Non-pigmented ciliary epithelial cell (primary cell): Measurements from ENCODE around the gene MEI4.
A peak's percentile ranks its signal among the peaks of the same experiment; 100 is the strongest.
"Not testable (repeated sequence)": the region's sequence is repeated elsewhere in the genome, so short reads cannot be mapped to it uniquely, and the experiment has no call there.

Experiments used
- DNase-seq: peaks from one replicate; pipeline ENCODE4 v3.0.0-alpha.2; 2010; ENCODE audit warnings: low read depth

MEI4 gene

GRCh38 chr6:77652739-77653138 lies at the start of gene MEI4:
TSS of gene MEI4 (plus strand) at chr6:77653039. CDS start at chr6:77690672, 37,633 bp downstream.
- DNase-seq: no peak

GRCh38 chr6:77604476-77604875 lies 48.4 kb upstream of the MEI4 start:
- DNase-seq: no peak

- no peak for DNase-seq
Observed at GRCh38 chr6:77607004-77607403, 45.8 kb upstream of the MEI4 start.

DNA sequence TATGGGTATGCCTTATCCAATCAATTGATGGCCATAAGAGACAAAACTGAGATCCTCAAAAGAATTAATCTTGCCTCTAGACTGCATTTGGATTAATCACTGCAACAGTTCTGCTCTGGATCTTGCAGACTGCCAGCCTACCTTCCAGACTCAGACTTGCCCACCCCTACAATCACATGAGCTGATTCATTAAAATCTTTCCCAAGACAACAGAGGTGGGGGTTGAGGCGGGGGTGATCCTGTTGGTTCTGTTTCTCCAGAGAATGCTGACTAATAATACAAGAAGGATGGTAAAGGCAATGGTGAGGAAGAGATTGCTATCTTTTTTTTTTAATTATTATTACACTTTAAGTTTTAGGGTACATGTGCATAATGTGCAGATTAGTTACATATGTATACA lies 43.7 kb upstream of the MEI4 start:
- no peak for DNase-seq

GRCh38 chr6:77619114-77619513 lies 33.7 kb upstream of the MEI4 start:
- DNase-seq: no peak

GRCh38 chr6:77620278-77620882 lies 32.5 kb upstream of the MEI4 start:
- DNase-seq: no peak

GRCh38 chr6:77624515-77624914 lies 28.3 kb upstream of the MEI4 start:
- no peak for DNase-seq

GRCh38 chr6:77626426-77626825 lies 26.4 kb upstream of the MEI4 start:
- no peak for DNase-seq

GRCh38 chr6:77630014-77630413 lies 22.8 kb upstream of the MEI4 start:
- DNase-seq: no peak

- DNase-seq: no peak
Observed at GRCh38 chr6:77633471-77633870, 19.4 kb upstream of the MEI4 start.

GRCh38 chr6:77633993-77634715 lies 18.7 kb upstream of the MEI4 start:
- peak; percentile 51 for DNase-seq

DNA sequence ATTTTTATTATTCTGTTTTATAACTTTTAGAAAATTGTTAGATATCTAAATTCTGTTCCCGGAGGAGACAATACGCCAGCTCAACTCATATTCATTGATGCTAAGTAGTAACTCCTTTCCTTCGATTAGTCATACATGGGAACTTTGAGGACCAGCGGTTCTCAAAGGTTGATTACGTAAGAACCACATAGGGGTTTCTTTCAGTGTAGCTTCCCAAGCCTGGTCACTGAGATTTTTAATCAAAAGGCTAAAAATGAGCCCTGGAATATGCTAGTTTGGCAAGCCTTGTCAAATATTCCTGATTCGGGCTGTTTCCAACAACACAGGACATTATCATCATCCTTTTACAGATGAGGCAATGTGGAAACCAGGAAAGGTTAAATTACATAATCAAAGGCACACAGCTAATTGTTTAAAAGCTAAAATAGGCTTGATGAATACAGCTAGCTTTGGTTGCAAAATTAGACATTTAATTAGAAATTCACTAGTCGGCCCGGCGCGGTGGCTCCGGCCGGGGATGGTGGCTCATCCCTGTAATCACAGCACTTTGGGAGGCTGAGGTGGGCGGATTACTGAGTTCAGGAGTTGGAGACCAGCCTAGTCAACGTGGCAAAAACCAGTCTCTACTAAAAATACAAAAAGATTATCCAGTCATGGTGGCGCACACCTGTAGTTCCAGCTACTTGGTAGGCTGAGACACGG lies 14.6 kb upstream of the MEI4 start:
- DNase-seq: no peak

DNA sequence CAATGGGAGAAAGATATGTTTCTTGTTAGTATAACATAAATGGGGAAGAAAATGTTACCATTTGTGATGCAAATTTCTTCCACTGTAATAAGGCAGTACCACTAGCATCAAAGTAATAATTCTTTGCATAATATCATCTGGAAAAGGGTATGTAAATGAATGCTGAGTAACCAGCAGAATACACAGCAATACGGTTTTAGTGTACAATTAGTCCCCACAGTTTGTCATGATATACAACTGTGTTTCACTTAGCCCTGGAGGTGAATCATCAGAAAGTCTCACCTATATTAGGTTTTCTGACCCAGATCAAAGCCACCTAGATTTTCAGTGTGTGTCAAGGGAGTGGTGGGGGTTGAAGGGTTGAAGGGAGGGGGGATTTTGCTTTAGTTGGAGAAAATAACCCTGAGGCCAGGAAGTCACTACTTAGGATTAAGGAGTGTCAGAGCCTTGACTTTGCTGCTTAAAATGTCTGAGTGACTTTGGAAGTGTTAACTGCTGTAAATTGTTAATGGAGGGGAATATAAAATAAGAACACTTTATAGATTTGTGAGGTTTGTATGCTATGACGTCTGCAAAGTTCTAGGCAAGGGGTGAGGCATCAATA lies 8.6 kb upstream of the MEI4 start:
- no peak for DNase-seq

DNA sequence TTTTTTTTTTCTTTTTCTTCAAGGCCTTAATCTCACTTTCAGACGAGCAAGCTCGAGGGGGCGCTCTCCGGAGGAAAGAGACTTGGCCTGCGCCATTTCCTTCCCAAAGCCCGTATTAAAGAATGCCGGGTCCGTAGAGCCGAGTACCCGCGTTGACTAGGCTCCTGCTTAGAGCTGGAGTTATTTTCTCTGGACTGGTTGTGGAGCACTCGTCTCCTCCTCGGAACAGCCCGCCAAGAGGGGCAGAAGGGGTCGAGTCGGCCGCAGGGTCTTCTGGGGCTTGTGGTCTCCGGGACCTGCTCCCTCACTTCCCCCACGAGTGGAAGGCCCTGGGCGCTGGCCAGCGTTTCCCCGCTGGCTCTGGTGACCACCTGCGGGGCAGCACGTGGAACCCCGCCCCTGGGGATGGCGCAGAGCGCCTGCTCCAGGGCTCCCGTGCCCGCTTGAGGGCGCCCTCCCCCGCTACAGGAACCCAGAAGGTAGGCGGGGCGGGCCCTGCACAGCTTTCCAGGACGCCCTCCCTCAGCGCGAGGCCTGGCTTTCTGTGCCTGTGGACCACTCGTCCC lies 2.7 kb upstream of the MEI4 start:
- no peak for DNase-seq

GRCh38 chr6:77653816-77654215 lies 977 bp downstream of the MEI4 start:
- DNase-seq: no peak

GRCh38 chr6:77655035-77655434 lies 2.2 kb downstream of the MEI4 start:
- not testable (repeated sequence) for DNase-seq

DNA sequence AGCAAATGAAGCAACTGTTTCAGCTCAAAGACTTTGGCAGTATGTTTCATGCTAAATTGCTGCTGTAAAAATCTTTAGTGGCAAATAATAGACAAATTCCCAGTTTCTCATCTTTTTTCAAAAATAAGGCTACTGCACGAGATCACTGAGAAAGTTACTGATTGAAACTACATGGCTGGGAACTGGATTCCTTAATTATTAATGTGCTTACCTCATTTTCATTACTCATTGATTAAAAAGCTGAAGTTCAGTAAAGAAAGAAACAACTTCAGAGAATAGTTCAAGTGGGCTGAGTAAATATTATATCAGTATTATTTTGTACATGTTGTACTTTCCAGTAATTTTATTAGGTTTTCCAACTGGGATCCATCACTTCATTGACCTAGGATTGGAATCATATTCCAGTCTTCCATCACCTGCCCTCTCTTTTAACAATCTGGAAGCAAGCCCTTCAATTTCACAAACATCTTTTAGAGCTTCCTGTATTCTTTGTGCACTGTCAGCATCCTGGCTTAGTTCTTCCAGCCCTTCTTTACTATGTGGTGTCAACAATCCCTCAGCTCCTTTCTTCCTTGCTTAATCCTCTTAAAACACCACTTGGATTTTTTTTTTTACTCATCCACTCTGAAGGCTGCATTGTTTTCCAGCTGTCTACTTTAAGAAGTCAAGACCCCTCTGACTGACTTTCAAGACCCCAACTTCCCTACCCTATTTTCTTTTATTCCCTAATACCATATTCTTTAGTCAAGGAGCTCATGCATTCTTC lies 4.3 kb downstream of the MEI4 start:
- DNase-seq: no peak

DNA sequence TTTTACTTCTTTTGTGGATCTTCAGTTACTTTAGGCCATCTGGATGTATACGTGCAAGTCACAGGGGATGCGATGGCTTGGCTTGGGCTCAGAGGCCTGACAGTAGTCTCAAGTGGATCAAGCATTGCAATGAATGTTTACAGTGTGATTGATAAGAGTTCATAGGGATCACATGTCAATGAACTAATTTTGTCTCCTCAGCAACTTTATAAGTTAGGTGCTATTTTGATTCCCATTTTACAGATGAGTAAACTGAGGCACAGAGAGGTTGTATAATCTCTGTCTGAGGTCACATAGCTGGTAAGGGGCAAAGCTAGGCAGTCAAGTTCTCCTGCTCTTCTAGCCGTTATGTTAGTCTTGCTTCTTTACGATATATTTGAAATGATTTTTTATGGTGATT lies 13.5 kb downstream of the MEI4 start:
- no peak for DNase-seq

DNA sequence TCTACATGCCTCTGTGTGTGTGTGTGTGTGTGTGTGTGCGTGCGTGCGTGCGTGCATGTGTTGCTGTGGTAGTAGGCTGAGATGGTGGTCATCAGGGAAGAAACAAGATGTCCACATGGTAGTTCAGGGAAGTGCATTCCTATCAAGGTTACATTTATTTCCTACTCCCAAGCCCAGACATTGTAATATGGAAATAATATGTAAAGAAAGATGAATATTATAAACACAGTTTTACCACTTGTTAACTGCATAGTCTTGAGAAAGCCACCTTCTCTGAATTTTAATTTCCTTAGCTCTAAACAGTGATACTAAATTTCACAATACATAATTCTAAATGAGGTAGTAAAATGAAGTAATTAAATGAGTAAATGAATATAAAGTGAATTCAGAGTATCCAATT lies 14.0 kb downstream of the MEI4 start:
- DNase-seq: no peak

DNA sequence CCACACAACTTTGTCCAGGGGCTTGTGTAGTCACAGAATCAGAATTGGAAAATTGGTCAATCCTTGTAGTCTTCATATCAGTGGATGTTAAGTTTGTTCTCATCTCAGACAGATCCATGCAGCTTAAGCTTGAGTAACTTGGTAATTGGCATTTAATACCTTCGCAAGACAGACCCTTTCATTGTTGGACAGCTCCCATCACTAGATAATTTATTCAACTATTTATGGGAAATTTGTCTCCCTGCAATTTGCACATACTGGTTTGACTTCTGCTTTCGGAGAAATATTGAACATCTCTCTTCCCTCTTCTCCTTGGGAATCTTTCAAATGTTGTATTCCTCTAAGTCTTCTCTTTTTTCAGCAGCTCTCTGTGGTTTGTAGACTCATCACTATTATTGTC lies 17.1 kb downstream of the MEI4 start:
- DNase-seq: no peak

- no peak for DNase-seq
Observed at GRCh38 chr6:77674211-77674610, 21.4 kb downstream of the MEI4 start.

GRCh38 chr6:77678048-77678447 lies 25.2 kb downstream of the MEI4 start:
- DNase-seq: no peak
